Peyer's patch (tissue), 4 donors: Measurements from ENCODE around the gene NRN1L.
A peak's percentile ranks its signal among the peaks of the same experiment; 100 is the strongest.

ENCODE experiments used
- CTCF ChIP-seq, 6 experiments: fragments of 450-650 bp in 4 of 6; fragments of 200-600 bp in 2 of 6; sonication (generic) in 1 of 6; IDR thresholded peaks; one replicate each; pipeline ENCODE4 v1.5.1; 2017 to 2019; ENCODE audit warnings: antibody characterized with exemption in 6 of 6, mild to moderate bottlenecking in 3 of 6, moderate library complexity in 1 of 6
- POLR2A ChIP-seq, 2 donors: fragments of 450-650 bp; IDR thresholded peaks; one replicate each; pipeline ENCODE4 v1.5.1; 2017; ENCODE audit warnings: antibody characterized with exemption in 2 of 2, mild to moderate bottlenecking in 2 of 2, moderate library complexity in 2 of 2

- peak in 4 of 6 experiments; percentile 8 to 70 (median 60) for TF ChIP-seq CTCF (IDR thresholded peaks at IDR 0.05)
- TF ChIP-seq POLR2A (IDR thresholded peaks at IDR 0.05): no peak
Observed at GRCh38 chr16:67865318-67865717, 19.4 kb upstream of the NRN1L start.
